ENCODE measurements around the gene PPP2R3A. TPM values are rescaled to one million over a fixed set of nuclear protein-coding genes. Genes with fewer than 3 reads are reported as not detected.
A peak's percentile ranks its signal among the peaks of the same experiment; 100 is the strongest.

Gene PPP2R3A
- total and polyA plus RNA-seq, 9 donors: 4.6 to 17.7 (median 12.2) TPM

GRCh38 chr3:136070953-136071949, 105.7 kb downstream of the PPP2R3A start:
- intact Hi-C loops (cut with DNase I): loop anchor here in 2 of 4 donors (5.0 to 10.0 kb wide), 2 partner anchors 181 to 944 kb away; partner anchors contain the start of gene PCCB (in 1 of the 2)
- Histone ChIP-seq H3K4me1 (ENCODE audit: insufficient read depth) (peaks cover 2% of the 10 kb centered on the region), H3K27me3 (no peaks in the 10 kb centered on the region), H3K36me3 (no peaks in the 10 kb centered on the region), H3K9me3 (no peaks in the 10 kb centered on the region), H3K27ac (peak overlapping the region in 1 of 2 donors; percentile 22), H3K4me3 (no peak overlapping the region)
- 27 to 35% (median 30%) methylated on average over 9 of the region's 9 CpGs for WGBS, 3 donors
- no peak for DNase-seq
- no peak for TF ChIP-seq CTCF (IDR thresholded peaks at IDR 0.05)
- no peak for TF ChIP-seq EP300 (IDR thresholded peaks at IDR 0.05)
- no peak for TF ChIP-seq POLR2A (IDR thresholded peaks at IDR 0.05)

DNA sequence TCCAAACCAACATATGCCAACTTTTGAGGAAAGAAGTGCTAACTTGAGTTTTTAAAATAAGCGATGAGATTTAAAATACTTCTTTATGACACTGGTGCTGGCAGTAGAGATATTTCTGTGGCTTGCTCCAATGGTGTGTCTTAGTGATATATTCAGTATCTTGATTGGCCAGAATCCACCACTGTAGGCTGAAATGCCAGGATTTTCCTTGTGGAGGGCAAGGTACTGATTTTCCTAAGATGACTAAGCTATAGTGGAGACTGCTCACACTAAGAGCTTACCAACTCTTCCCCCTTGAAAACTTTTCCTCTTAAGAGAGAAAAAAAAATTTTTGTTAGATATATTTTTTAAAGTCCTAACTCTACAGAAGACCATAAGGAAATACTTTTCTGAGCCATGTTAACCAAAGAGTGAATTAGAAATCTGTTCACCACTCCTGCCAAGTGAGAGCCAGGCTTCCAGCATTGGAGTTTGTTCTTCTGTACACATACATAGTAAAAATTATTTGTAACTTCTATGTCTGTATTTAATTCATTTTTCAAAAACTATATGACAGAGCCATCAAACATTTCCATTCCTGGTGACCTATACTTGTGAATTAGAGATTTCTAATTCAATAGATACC, 109.1 kb downstream of the PPP2R3A start:
- no peak for TF ChIP-seq CTCF (IDR thresholded peaks at IDR 0.05)
- TF ChIP-seq EP300 (IDR thresholded peaks at IDR 0.05): no peak
- no peak for TF ChIP-seq POLR2A (IDR thresholded peaks at IDR 0.05)
- no peaks in the 10 kb centered on the region for H3K27me3 ChIP-seq
- no peak overlapping the region for H3K4me3 ChIP-seq
- intact Hi-C loops (cut with DNase I): loop anchor here (2.0 to 10.0 kb wide), 5 partner anchors 178 to 940 kb away; partner anchors contain the start of genes STAG1 (in 3 of the 4) and PCCB (in 1 of the 4)
- no peaks in the 10 kb centered on the region for H3K9me3 ChIP-seq
- no peaks in the 10 kb centered on the region for H3K36me3 ChIP-seq
- no peak overlapping the region for H3K27ac ChIP-seq
- WGBS, 3 donors: 88 to 95% (median 90%) methylated on average over 1 of the region's 1 CpG
- DNase-seq: no peak
- H3K4me1 ChIP-seq (ENCODE audit: insufficient read depth): peaks cover 2% of the 10 kb centered on the region

DNA sequence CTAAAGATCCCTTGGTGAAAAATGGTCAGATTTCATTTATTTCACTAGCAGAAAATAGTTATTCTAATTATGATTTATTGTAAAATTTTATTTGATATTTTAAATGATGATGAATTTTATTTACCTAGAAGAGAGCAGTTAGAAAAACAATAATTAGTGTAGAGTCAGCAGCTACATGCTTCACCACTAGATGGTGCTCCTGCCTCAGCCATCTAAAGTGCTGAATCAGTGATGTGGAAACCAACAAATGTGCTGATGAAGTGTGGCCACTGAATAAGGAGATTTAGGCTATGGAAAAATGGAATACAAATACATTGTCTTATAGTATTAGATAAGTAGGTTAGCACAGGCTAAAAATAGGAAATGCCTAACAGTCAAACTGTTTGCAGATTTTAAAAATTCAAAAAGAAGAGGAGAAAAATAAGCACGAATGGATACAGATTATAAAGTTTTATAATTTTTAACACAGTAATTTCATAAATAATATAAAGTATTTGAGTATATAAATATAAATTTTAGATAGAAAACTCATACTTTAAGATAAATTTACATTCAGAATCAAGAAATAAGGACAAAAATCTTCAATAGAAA, 109.8 kb downstream of the PPP2R3A start:
- H3K27ac ChIP-seq: no peak overlapping the region
- intact Hi-C loops (cut with DNase I): loop anchor here (2.0 to 10.0 kb wide), 4 partner anchors 677 to 939 kb away; partner anchors contain the start of gene STAG1 (in 3 of the 4)
- peaks cover 2% of the 10 kb centered on the region for H3K4me1 ChIP-seq (ENCODE audit: insufficient read depth)
- TF ChIP-seq POLR2A (IDR thresholded peaks at IDR 0.05) (no peak), EP300 (IDR thresholded peaks at IDR 0.05) (no peak), CTCF (IDR thresholded peaks at IDR 0.05) (peak; percentile 69 to 95 (median 94))
- no peaks in the 10 kb centered on the region for H3K9me3 ChIP-seq
- H3K27me3 ChIP-seq: no peaks in the 10 kb centered on the region
- WGBS, 3 donors: 87 to 90% (median 88%) methylated on average over 1 of the region's 1 CpG
- H3K36me3 ChIP-seq: no peaks in the 10 kb centered on the region
- H3K4me3 ChIP-seq: no peak overlapping the region
- DNase-seq: peak; percentile 65 to 83 (median 74)

DNA sequence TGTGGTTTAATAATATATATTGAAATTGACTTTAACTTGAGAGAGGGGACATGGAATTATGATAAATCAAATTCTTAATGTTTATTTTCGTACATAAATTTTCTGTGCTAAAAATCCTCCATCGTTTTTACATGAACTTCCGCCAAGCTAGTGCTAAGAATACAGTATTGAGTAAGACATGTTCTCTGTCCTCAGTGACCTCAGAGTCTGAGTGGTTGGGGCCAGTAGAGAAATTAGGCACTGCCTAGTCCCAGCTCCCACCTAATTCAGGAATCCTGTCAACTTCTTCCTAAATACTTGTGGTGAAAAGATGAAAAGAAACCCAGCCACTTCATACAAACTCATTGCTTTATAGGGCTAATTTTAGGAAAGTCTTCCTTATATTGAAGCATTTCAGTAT, 110.3 kb downstream of the PPP2R3A start:
- Histone ChIP-seq H3K4me1 (ENCODE audit: insufficient read depth) (peaks cover 2% of the 10 kb centered on the region), H3K27ac (no peak overlapping the region), H3K36me3 (no peaks in the 10 kb centered on the region), H3K9me3 (no peaks in the 10 kb centered on the region), H3K4me3 (no peak overlapping the region), H3K27me3 (no peaks in the 10 kb centered on the region)
- no peak for TF ChIP-seq POLR2A (IDR thresholded peaks at IDR 0.05)
- no peak for TF ChIP-seq CTCF (IDR thresholded peaks at IDR 0.05)
- TF ChIP-seq EP300 (IDR thresholded peaks at IDR 0.05): no peak
- intact Hi-C loops (cut with DNase I): loop anchor here (2.0 to 10.0 kb wide), 4 partner anchors 676 to 939 kb away; partner anchors contain the start of gene STAG1 (in 3 of the 4)
- 57 to 65% (median 58%) methylated on average over 3 of the region's 3 CpGs for WGBS, 3 donors
- no peak for DNase-seq

Measured in ovary (tissue), 9 donors.